HT-29 (cell line): ENCODE measurements around the gene DAD1. TPM values are rescaled to one million over a fixed set of nuclear protein-coding genes. Genes with fewer than 3 reads are reported as not detected.
A peak's percentile ranks its signal among the peaks of the same experiment; 100 is the strongest.
"Not testable (repeated sequence)": the region's sequence is repeated elsewhere in the genome, so short reads cannot be mapped to it uniquely, and the experiment has no call there.

ENCODE experiments used
- DNase-seq: peaks from one replicate; pipeline ENCODE4 v3.0.0-alpha.2; 2015; ENCODE audit warnings: low spot score
- total RNA-seq: library from RNA; depleted of rRNA; stranded (reverse); fragments of >200 nt; shearing (Covaris generic); gene quantifications from 2 replicates; pipeline ENCODE4 v1.2.3, GENCODE V29; 2014; rRNA removed

Gene DAD1
- total RNA-seq, result 111 and 124 TPM in 2 replicates

GRCh38 chr14:22589096-22589839 is at the start of gene DAD1:
Gene DAD1, minus strand, starts transcription at chr14:22589224. Its CDS starts 67 bp downstream, at chr14:22589157.
- peak; percentile 96 for DNase-seq

DNA sequence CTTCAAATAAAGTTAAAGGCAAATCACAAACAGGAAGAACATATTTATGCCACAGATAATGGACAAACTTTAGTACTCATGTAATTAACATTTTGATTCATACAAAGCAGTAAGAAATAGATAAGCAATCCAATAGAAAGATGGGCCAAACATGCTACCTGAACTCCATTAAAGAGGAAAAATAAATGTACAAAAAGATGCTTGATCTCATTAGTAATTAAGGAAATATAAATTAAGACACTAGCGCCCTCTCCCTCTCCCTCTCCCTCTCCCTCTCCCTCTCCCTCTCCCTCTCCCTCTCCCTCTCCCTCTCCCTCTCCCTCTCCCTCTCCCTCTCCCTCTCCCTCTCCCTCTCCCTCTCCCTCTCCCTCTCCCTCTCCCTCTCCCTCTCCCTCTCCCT is 47.0 kb upstream of the DAD1 start:
- not testable (repeated sequence) for DNase-seq

DNA sequence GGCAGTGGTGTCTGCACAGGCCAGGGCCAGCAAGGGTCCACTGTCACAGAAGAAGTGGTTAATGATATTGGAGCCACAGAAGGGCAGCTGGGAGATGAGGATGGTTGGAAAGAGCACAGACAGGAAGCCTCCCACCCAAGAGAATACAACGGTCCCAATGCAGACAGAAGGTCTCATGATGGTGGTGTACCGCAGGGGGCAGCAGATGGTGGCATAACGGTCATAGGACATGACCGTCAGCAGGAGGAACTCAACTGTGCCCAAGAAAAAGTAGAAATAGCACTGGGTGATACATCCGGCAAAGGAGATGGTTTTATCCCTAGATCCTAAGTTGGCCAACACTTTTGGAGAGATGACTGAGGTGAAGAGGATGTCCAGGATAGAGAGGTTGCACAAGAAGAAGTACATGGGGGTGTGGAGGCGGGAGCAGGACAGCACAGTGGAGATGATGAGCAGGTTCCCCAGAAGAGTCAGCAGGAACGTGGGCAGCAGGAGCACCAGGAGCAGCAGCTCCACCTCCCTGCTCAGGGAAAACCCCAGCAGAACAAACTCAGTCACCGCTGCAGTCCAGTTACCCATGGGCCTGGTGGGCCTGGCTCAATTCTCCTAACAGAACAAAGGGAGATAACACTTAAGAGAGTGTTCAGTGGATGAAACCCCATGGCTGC is 45.3 kb upstream of the DAD1 start:
- DNase-seq, result no peak

DNA sequence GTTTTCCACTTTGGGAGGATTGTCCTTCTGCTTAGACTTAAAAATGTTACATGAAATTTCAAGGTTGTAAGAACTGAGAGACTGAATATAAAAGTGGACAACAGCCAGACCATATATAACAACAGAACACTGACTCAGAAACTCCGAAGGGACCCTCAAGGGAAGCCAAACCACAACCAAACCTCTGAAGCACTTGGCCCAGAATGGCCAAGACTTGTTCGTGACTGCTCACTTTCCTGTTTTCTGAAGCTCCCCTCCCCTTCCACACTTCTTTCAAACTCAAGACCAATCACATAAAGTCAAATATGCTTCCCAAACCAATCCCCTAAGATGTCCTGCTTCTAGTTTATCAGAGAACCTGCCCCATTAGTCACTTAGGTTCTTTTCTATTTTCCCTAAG is 41.5 kb upstream of the DAD1 start:
- DNase-seq, result no peak

DNA sequence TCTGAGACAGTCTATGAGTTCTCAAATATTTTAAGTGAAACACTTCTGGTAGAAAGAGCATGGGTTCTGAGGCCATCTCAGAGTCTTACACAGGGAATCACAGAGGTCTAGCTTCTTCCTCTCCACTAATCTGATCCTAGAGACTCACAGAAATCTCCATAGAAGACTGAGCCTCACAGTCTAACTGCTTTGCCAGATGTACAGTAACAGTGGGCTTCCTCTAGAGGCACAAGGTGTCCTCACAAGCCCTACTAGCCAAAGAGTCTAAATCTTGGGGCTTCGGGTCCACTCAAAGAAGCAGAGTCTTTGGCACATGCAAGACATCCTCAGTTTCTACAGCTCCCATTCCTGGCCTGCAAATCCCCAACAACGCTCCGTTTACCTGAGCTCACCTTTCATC is 41.0 kb upstream of the DAD1 start:
- no peak for DNase-seq

- DNase-seq, result no peak
These were observed 40.3 kb upstream of the DAD1 start for GRCh38 chr14:22629361-22629760.

- DNase-seq, result no peak
These were observed 38.7 kb upstream of the DAD1 start for GRCh38 chr14:22627506-22628263.

DNA sequence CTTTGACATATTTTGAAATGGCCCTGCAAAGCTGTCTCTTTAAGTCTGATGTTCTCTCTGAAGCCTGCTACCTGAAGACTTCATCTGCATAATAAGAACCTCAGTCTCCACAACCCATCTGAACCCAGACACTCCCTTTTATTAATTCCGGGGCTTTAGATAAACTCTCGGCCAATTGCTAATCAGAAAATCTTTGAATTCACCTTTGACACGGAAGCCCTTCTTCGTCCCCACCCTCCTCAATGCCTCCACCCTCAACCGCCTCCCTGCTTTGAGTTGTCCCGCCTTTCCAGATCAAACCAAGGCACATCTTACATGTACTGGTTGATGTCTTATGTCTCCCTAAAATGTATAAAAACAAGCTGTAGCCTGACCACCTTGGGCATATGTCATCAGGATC is 37.6 kb upstream of the DAD1 start:
- no peak for DNase-seq

- DNase-seq, result no peak
These were observed 34.0 kb upstream of the DAD1 start for GRCh38 chr14:22623047-22623446.

GRCh38 chr14:22622255-22622654 is 33.2 kb upstream of the DAD1 start:
- no peak for DNase-seq

GRCh38 chr14:22615765-22616164 is 26.7 kb upstream of the DAD1 start:
- not testable (repeated sequence) for DNase-seq

DNA sequence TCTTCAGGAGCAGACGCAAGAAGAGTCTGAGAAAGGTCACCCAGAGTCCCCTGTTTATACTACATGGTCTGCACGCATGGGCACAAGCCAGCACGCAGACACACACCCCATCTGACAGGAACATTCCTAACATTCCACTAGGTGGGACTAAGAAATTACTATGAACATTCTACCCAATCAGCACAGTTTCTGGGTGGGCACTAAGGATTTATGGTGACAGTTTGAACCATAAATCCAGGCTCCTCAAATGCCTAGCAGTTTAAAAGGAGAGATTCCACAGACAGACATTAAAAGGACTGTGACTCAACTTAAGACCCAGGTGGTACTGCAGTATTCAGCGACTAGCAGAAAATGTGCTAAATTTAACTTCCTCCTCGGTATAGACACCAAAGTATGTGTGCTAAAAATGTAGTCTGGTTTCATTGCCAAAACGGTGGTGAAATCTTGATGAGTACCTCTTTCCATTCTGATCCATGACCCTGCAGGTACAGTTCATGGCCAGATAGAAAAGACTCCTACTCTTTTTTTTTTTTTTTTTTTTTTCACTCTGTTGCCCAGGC is 25.3 kb upstream of the DAD1 start:
- DNase-seq, result peak; percentile 59

GRCh38 chr14:22613736-22614239 is 24.8 kb upstream of the DAD1 start:
- DNase-seq, result no peak

GRCh38 chr14:22613106-22613695 is 24.2 kb upstream of the DAD1 start:
- DNase-seq, result no peak

GRCh38 chr14:22610931-22611330 is 21.9 kb upstream of the DAD1 start:
- DNase-seq, result no peak

DNA sequence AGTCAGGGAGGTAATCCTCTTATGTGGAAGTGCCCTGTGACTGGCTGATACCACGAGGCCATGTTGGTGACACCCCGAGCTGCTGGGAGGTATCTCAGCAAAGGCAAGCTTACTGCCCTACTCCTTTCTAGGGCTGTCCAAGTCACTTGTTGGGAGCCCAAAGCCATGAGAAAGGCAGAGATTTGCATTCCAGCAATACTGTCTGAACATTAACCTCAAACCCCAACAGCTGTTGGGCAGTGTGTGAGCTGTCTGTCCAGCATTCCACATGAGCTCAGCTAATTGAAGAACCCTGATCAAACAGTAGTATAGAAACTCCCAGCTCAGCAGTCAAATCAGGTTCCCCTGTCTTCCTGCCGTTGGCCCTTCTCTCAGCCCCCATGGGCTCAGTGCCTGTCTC is 18.3 kb upstream of the DAD1 start:
- no peak for DNase-seq

- no peak for DNase-seq
These were observed 17.4 kb upstream of the DAD1 start for GRCh38 chr14:22606380-22606779.

DNA sequence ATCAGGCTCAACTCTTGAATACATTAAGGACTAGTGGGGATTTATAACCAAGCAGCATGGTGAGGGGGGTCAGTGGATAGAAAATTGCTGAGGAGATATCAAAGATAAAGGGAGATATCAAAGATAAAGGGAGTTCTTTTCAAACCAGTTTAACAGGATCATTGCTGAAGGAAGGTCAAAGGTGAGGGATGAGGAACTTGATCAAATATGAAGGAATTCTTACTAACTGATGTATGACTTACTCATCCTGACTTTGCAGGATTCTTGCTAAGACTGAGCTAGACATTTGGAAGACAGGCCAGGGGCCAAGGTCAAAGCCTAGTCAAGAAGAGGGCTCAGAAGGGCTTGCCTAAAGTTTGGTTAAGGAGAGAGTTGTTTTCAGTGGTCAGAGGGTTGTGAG is 13.8 kb upstream of the DAD1 start:
- DNase-seq, result no peak

- DNase-seq, result no peak
These were observed 13.0 kb upstream of the DAD1 start for GRCh38 chr14:22601996-22602395.

DNA sequence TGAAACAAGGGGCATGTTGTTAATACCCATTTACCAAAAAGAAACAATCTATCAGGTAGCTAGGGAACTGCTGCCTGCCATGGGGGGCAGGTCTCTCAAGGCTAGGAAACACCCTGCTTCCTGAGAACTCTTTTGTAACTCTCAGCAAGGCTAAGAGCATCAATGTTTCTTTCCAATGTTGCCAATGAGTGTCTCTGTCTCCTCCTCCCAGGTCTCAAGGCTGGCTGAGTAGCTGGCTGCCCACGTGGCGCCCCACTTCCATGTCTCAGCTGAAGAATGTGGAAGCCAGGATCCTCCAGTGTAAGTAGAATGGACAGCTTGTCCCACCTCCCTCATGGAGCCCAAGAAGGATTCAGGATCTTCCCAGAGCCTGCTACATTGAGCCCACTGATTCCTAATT is 12.4 kb upstream of the DAD1 start:
- DNase-seq, result no peak

DNA sequence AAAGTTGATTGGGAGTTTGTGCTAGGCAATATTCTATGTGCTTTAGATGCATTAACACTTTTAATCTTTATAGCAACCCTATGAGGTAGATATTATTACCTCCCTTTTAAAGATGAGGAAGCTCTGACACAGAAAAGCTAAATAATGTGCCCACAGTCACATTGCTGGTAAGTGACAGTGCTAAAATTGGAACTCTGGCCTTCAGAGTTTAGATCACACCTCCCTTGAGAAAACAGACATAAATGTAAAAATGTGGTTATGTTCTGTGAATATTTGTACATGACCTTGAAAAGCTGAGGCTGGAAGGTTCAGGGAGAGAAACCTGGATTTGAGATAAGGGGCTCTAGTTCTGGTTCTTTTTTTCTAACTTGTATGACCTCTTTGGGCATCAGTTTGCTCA is 11.0 kb upstream of the DAD1 start:
- no peak for DNase-seq

DNA sequence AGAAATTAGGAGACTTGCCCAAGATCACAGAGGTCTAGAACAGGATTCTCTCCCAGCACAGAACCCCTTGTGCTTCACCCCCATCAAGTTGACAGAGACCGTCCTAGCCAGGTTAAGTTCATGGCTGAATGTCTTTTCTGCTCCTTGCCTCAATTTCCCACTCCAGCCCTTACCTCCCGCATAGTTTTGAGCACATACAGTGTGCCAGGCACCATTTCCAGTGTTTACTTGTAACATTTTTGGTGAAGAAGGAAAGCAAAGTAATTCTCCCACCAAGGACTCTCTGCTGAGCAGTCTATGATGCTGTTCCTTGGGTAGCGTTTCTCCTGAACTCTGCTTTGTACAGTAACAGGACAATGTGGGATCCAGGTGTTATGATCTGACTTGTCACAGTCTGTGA is 10.3 kb upstream of the DAD1 start:
- no peak for DNase-seq
